ENCODE results near the gene PRDM1.

PRDM1 gene

GRCh38 chr6:106158816-106159215, 72.7 kb downstream of the PRDM1 start:
- DNase-seq (ENCODE audit: low read depth, low spot score), result no peak
- H3K27ac ChIP-seq, result peak overlapping the region; percentile 58

All from epithelial cell of prostate (primary cell).